ENCODE results near the gene ST6GAL1. TPM values are rescaled to one million over a fixed set of nuclear protein-coding genes. Genes with fewer than 3 reads are reported as not detected.

The ST6GAL1 gene
- total RNA-seq, 1 donor from 2014 or later, result 36.6 TPM

- no peaks in the 10 kb centered on the region for H3K36me3 Mint-ChIP-seq (ENCODE audit: low read depth)
- H3K9me3 Mint-ChIP-seq (ENCODE audit: low read depth), result no peaks in the 10 kb centered on the region
- no peaks in the 10 kb centered on the region for H3K27me3 Mint-ChIP-seq (ENCODE audit: low read depth)
- no peak overlapping the region for H3K4me3 Mint-ChIP-seq (ENCODE audit: unreplicated experiment)
- peaks cover 26% of the 10 kb centered on the region for H3K4me1 Mint-ChIP-seq (ENCODE audit: low read depth)
- no peak for DNase-seq (ENCODE audit: low spot score)
- TF ChIP-seq, protein P1, sequence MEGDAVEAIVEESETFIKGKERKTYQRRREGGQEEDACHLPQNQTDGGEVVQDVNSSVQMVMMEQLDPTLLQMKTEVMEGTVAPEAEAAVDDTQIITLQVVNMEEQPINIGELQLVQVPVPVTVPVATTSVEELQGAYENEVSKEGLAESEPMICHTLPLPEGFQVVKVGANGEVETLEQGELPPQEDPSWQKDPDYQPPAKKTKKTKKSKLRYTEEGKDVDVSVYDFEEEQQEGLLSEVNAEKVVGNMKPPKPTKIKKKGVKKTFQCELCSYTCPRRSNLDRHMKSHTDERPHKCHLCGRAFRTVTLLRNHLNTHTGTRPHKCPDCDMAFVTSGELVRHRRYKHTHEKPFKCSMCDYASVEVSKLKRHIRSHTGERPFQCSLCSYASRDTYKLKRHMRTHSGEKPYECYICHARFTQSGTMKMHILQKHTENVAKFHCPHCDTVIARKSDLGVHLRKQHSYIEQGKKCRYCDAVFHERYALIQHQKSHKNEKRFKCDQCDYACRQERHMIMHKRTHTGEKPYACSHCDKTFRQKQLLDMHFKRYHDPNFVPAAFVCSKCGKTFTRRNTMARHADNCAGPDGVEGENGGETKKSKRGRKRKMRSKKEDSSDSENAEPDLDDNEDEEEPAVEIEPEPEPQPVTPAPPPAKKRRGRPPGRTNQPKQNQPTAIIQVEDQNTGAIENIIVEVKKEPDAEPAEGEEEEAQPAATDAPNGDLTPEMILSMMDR (IDR thresholded peaks at IDR 0.05), result no peak
- no peak overlapping the region for H3K27ac Mint-ChIP-seq (ENCODE audit: unreplicated experiment)
Measured at GRCh38 chr3:186929186-186929585, 1.1 kb upstream of the ST6GAL1 start.

DNA sequence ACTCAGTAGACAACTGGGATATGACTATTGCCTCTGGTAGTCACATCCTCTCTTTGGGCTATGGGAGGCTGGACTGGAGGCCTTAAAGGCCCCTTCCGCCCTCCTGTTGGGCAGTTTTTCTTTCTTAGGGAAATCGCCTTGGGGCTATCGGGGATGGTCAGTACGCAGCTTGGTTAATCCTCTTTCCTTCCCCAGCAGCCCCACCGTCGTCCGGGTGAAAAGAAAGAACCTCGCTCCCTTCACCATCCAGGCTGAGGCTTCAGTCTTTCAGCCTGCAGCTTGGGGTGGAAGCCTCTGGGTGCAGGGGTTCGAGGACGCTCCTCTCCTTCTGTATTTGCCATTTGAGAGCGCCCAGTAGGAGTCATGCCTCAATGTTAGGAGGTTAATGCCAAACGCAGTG is 641 bp upstream of the ST6GAL1 start:
- Mint-ChIP-seq H3K27me3 (ENCODE audit: low read depth) (no peaks in the 10 kb centered on the region), H3K4me3 (ENCODE audit: unreplicated experiment) (peak overlapping the region; percentile 93), H3K9me3 (ENCODE audit: low read depth) (no peaks in the 10 kb centered on the region), H3K36me3 (ENCODE audit: low read depth) (no peaks in the 10 kb centered on the region), H3K27ac (ENCODE audit: unreplicated experiment) (no peak overlapping the region), H3K4me1 (ENCODE audit: low read depth) (peaks cover 26% of the 10 kb centered on the region)
- no peak for DNase-seq (ENCODE audit: low spot score)
- TF ChIP-seq, protein P1 (IDR thresholded peaks at IDR 0.05), result no peak

GRCh38 chr3:186930641-186931531 is 560 bp downstream of the ST6GAL1 start:
- Mint-ChIP-seq H3K9me3 (ENCODE audit: low read depth) (peaks cover 3% of the 10 kb centered on the region), H3K4me1 (ENCODE audit: low read depth) (peaks cover 26% of the 10 kb centered on the region), H3K36me3 (ENCODE audit: low read depth) (peaks cover 7% of the 10 kb centered on the region), H3K27me3 (ENCODE audit: low read depth) (no peaks in the 10 kb centered on the region), H3K27ac (ENCODE audit: unreplicated experiment) (peak overlapping the region; percentile 81), H3K4me3 (ENCODE audit: unreplicated experiment) (peak overlapping the region; percentile 93)
- no peak for DNase-seq (ENCODE audit: low spot score)
- TF ChIP-seq, protein P1 (IDR thresholded peaks at IDR 0.05), result no peak

- peaks cover 3% of the 10 kb centered on the region for H3K9me3 Mint-ChIP-seq (ENCODE audit: low read depth)
- H3K36me3 Mint-ChIP-seq (ENCODE audit: low read depth), result peaks cover 7% of the 10 kb centered on the region
- H3K27ac Mint-ChIP-seq (ENCODE audit: unreplicated experiment), result peak overlapping the region; percentile 78
- TF ChIP-seq, protein P1 (IDR thresholded peaks at IDR 0.05), result no peak
- H3K4me3 Mint-ChIP-seq (ENCODE audit: unreplicated experiment), result peak overlapping the region; percentile 93
- no peaks in the 10 kb centered on the region for H3K27me3 Mint-ChIP-seq (ENCODE audit: low read depth)
- peaks cover 26% of the 10 kb centered on the region for H3K4me1 Mint-ChIP-seq (ENCODE audit: low read depth)
- no peak for DNase-seq (ENCODE audit: low spot score)
Measured at GRCh38 chr3:186931532-186932280, 1.4 kb downstream of the ST6GAL1 start.
